Measurements from ENCODE around the gene WDR93. TPM values are rescaled to one million over a fixed set of nuclear protein-coding genes. Genes with fewer than 3 reads are reported as not detected.
"Not testable (repeated sequence)": the region's sequence is repeated elsewhere in the genome, so short reads cannot be mapped to it uniquely, and the experiment has no call there.

The WDR93 gene
- total RNA-seq, 1 experiment from 2014 or later = not detected

- Histone ChIP-seq H3K79me2 (ENCODE audit: low read length) (no peaks in the 10 kb centered on the region), H3K27me3 (ENCODE audit: low read length) (no peaks in the 10 kb centered on the region), H3K36me3 (ENCODE audit: insufficient read depth, low read length) (no peaks in the 10 kb centered on the region), H3K9me3 (ENCODE audit: low read length) (no peaks in the 10 kb centered on the region), H4K20me1 (ENCODE audit: insufficient read depth, low read depth, low read length) (no peaks in the 10 kb centered on the region), H3K4me2 (ENCODE audit: low read depth, low read length, poor library complexity, severe bottlenecking) (no peak overlapping the region), H3K9me2 (replicated peaks; ENCODE audit: insufficient read depth, low read length) (no peaks in the 10 kb centered on the region), H3K4me3 (ENCODE audit: low read length) (no peak overlapping the region), H3K4me1 (ENCODE audit: low read length) (no peaks in the 10 kb centered on the region), H3K9ac (ENCODE audit: low read length) (no peak overlapping the region), H2AFZ (ENCODE audit: low read length) (no peak overlapping the region), H3K27ac (ENCODE audit: low read length) (no peak overlapping the region)
- DNase-seq = no peak
Measured at GRCh38 chr15:89685995-89686394, 4.6 kb upstream of the WDR93 start.

- H2AFZ ChIP-seq (ENCODE audit: low read length) = no peak overlapping the region
- H3K4me1 ChIP-seq (ENCODE audit: low read length) = no peaks in the 10 kb centered on the region
- H3K4me2 ChIP-seq (ENCODE audit: low read depth, low read length, poor library complexity, severe bottlenecking) = no peak overlapping the region
- no peak overlapping the region for H3K4me3 ChIP-seq (ENCODE audit: low read length)
- H3K36me3 ChIP-seq (ENCODE audit: insufficient read depth, low read length) = no peaks in the 10 kb centered on the region
- no peak overlapping the region for H3K27ac ChIP-seq (ENCODE audit: low read length)
- H4K20me1 ChIP-seq (ENCODE audit: insufficient read depth, low read depth, low read length) = no peaks in the 10 kb centered on the region
- H3K9ac ChIP-seq (ENCODE audit: low read length) = no peak overlapping the region
- no peaks in the 10 kb centered on the region for H3K9me3 ChIP-seq (ENCODE audit: low read length)
- H3K27me3 ChIP-seq (ENCODE audit: low read length) = no peaks in the 10 kb centered on the region
- DNase-seq = no peak
- no peaks in the 10 kb centered on the region for H3K79me2 ChIP-seq (ENCODE audit: low read length)
- no peaks in the 10 kb centered on the region for H3K9me2 ChIP-seq (replicated peaks; ENCODE audit: insufficient read depth, low read length)
Measured at GRCh38 chr15:89686522-89686921, 4.1 kb upstream of the WDR93 start.

- H3K9ac ChIP-seq (ENCODE audit: low read length); H3K27ac ChIP-seq (ENCODE audit: low read length): not testable (repeated sequence)
Measured at GRCh38 chr15:89689930-89690275, 708 bp upstream of the WDR93 start.

GRCh38 chr15:89693091-89693490, 2.5 kb downstream of the WDR93 start:
- H3K9me2 ChIP-seq (replicated peaks; ENCODE audit: insufficient read depth, low read length) = no peaks in the 10 kb centered on the region
- H3K4me3 ChIP-seq (ENCODE audit: low read length) = no peak overlapping the region
- no peak overlapping the region for H3K9ac ChIP-seq (ENCODE audit: low read length)
- no peak overlapping the region for H3K27ac ChIP-seq (ENCODE audit: low read length)
- no peak overlapping the region for H3K4me2 ChIP-seq (ENCODE audit: low read depth, low read length, poor library complexity, severe bottlenecking)
- no peaks in the 10 kb centered on the region for H3K36me3 ChIP-seq (ENCODE audit: insufficient read depth, low read length)
- DNase-seq = no peak
- H3K9me3 ChIP-seq (ENCODE audit: low read length) = no peaks in the 10 kb centered on the region
- peaks cover 16% of the 10 kb centered on the region for H3K4me1 ChIP-seq (ENCODE audit: low read length)
- no peak overlapping the region for H2AFZ ChIP-seq (ENCODE audit: low read length)
- H3K27me3 ChIP-seq (ENCODE audit: low read length) = no peaks in the 10 kb centered on the region
- no peaks in the 10 kb centered on the region for H3K79me2 ChIP-seq (ENCODE audit: low read length)
- no peaks in the 10 kb centered on the region for H4K20me1 ChIP-seq (ENCODE audit: insufficient read depth, low read depth, low read length)

More at GRCh38 chr15:89689930-89690275, 708 bp upstream of the WDR93 start:
- not testable (repeated sequence) for H2AFZ ChIP-seq (ENCODE audit: low read length); H3K4me3 ChIP-seq (ENCODE audit: low read length); H3K36me3 ChIP-seq (ENCODE audit: insufficient read depth, low read length); H3K27me3 ChIP-seq (ENCODE audit: low read length); H3K79me2 ChIP-seq (ENCODE audit: low read length); H3K9me2 ChIP-seq (replicated peaks; ENCODE audit: insufficient read depth, low read length); H3K9me3 ChIP-seq (ENCODE audit: low read length); H3K4me2 ChIP-seq (ENCODE audit: low read depth, low read length, poor library complexity, severe bottlenecking); DNase-seq; H4K20me1 ChIP-seq (ENCODE audit: insufficient read depth, low read depth, low read length)
- H3K4me1 ChIP-seq (ENCODE audit: low read length) = peaks cover 15% of the 10 kb centered on the region

GRCh38 chr15:89693696-89694095, 3.1 kb downstream of the WDR93 start:
- Histone ChIP-seq H3K4me3 (ENCODE audit: low read length) (no peak overlapping the region), H3K27me3 (ENCODE audit: low read length) (no peaks in the 10 kb centered on the region), H4K20me1 (ENCODE audit: insufficient read depth, low read depth, low read length) (no peaks in the 10 kb centered on the region), H3K79me2 (ENCODE audit: low read length) (no peaks in the 10 kb centered on the region), H3K9me2 (replicated peaks; ENCODE audit: insufficient read depth, low read length) (no peaks in the 10 kb centered on the region), H3K36me3 (ENCODE audit: insufficient read depth, low read length) (no peaks in the 10 kb centered on the region), H3K27ac (ENCODE audit: low read length) (no peak overlapping the region), H3K4me1 (ENCODE audit: low read length) (peaks cover 16% of the 10 kb centered on the region), H3K9ac (ENCODE audit: low read length) (no peak overlapping the region), H3K4me2 (ENCODE audit: low read depth, low read length, poor library complexity, severe bottlenecking) (no peak overlapping the region), H2AFZ (ENCODE audit: low read length) (no peak overlapping the region), H3K9me3 (ENCODE audit: low read length) (no peaks in the 10 kb centered on the region)
- no peak for DNase-seq

GRCh38 chr15:89695198-89695597, 4.6 kb downstream of the WDR93 start:
- Histone ChIP-seq H3K36me3 (ENCODE audit: insufficient read depth, low read length) (no peaks in the 10 kb centered on the region), H3K9me2 (replicated peaks; ENCODE audit: insufficient read depth, low read length) (no peaks in the 10 kb centered on the region), H3K9ac (ENCODE audit: low read length) (no peak overlapping the region), H3K4me2 (ENCODE audit: low read depth, low read length, poor library complexity, severe bottlenecking) (no peak overlapping the region), H2AFZ (ENCODE audit: low read length) (no peak overlapping the region), H3K4me3 (ENCODE audit: low read length) (no peak overlapping the region), H3K9me3 (ENCODE audit: low read length) (no peaks in the 10 kb centered on the region), H3K79me2 (ENCODE audit: low read length) (no peaks in the 10 kb centered on the region), H3K4me1 (ENCODE audit: low read length) (peaks cover 16% of the 10 kb centered on the region), H3K27me3 (ENCODE audit: low read length) (no peaks in the 10 kb centered on the region), H4K20me1 (ENCODE audit: insufficient read depth, low read depth, low read length) (no peaks in the 10 kb centered on the region), H3K27ac (ENCODE audit: low read length) (no peak overlapping the region)
- DNase-seq = no peak

GRCh38 chr15:89704411-89704810, 13.8 kb downstream of the WDR93 start:
- no peaks in the 10 kb centered on the region for H3K9me2 ChIP-seq (replicated peaks; ENCODE audit: insufficient read depth, low read length)
- H3K4me3 ChIP-seq (ENCODE audit: low read length) = no peak overlapping the region
- no peak overlapping the region for H3K4me2 ChIP-seq (ENCODE audit: low read depth, low read length, poor library complexity, severe bottlenecking)
- H3K27me3 ChIP-seq (ENCODE audit: low read length) = no peaks in the 10 kb centered on the region
- H4K20me1 ChIP-seq (ENCODE audit: insufficient read depth, low read depth, low read length) = peaks cover 5% of the 10 kb centered on the region; the same call in 1 of the 2 replicates
- DNase-seq = no peak
- H3K27ac ChIP-seq (ENCODE audit: low read length) = no peak overlapping the region
- H3K9ac ChIP-seq (ENCODE audit: low read length) = no peak overlapping the region
- H3K79me2 ChIP-seq (ENCODE audit: low read length) = no peaks in the 10 kb centered on the region
- no peaks in the 10 kb centered on the region for H3K9me3 ChIP-seq (ENCODE audit: low read length)
- no peaks in the 10 kb centered on the region for H3K4me1 ChIP-seq (ENCODE audit: low read length)
- no peaks in the 10 kb centered on the region for H3K36me3 ChIP-seq (ENCODE audit: insufficient read depth, low read length)
- H2AFZ ChIP-seq (ENCODE audit: low read length) = no peak overlapping the region

GRCh38 chr15:89707577-89707976, 17.0 kb downstream of the WDR93 start:
- H3K4me2 ChIP-seq (ENCODE audit: low read depth, low read length, poor library complexity, severe bottlenecking) = no peak overlapping the region
- no peaks in the 10 kb centered on the region for H3K79me2 ChIP-seq (ENCODE audit: low read length)
- no peaks in the 10 kb centered on the region for H3K9me3 ChIP-seq (ENCODE audit: low read length)
- no peaks in the 10 kb centered on the region for H3K27me3 ChIP-seq (ENCODE audit: low read length)
- H3K9me2 ChIP-seq (replicated peaks; ENCODE audit: insufficient read depth, low read length) = no peaks in the 10 kb centered on the region
- no peaks in the 10 kb centered on the region for H3K36me3 ChIP-seq (ENCODE audit: insufficient read depth, low read length)
- H3K27ac ChIP-seq (ENCODE audit: low read length) = no peak overlapping the region
- no peak overlapping the region for H3K4me3 ChIP-seq (ENCODE audit: low read length)
- no peak overlapping the region for H3K9ac ChIP-seq (ENCODE audit: low read length)
- H4K20me1 ChIP-seq (ENCODE audit: insufficient read depth, low read depth, low read length) = no peaks in the 10 kb centered on the region
- no peak for DNase-seq
- no peak overlapping the region for H2AFZ ChIP-seq (ENCODE audit: low read length)
- no peaks in the 10 kb centered on the region for H3K4me1 ChIP-seq (ENCODE audit: low read length)

GRCh38 chr15:89714775-89715174, 24.2 kb downstream of the WDR93 start:
- Histone ChIP-seq H3K9ac (ENCODE audit: low read length) (no peak overlapping the region), H3K4me1 (ENCODE audit: low read length) (no peaks in the 10 kb centered on the region), H3K4me3 (ENCODE audit: low read length) (no peak overlapping the region), H3K4me2 (ENCODE audit: low read depth, low read length, poor library complexity, severe bottlenecking) (no peak overlapping the region), H3K79me2 (ENCODE audit: low read length) (no peaks in the 10 kb centered on the region), H3K27ac (ENCODE audit: low read length) (no peak overlapping the region), H3K9me3 (ENCODE audit: low read length) (no peaks in the 10 kb centered on the region), H3K36me3 (ENCODE audit: insufficient read depth, low read length) (no peaks in the 10 kb centered on the region), H4K20me1 (ENCODE audit: insufficient read depth, low read depth, low read length) (no peaks in the 10 kb centered on the region), H3K27me3 (ENCODE audit: low read length) (no peaks in the 10 kb centered on the region), H3K9me2 (replicated peaks; ENCODE audit: insufficient read depth, low read length) (no peaks in the 10 kb centered on the region), H2AFZ (ENCODE audit: low read length) (no peak overlapping the region)
- DNase-seq = no peak

Data from Karpas-422 (cell line).